Fibroblast of skin of left biceps (primary cell): ENCODE measurements around the gene PRND.
"Not testable (repeated sequence)": the region's sequence is repeated elsewhere in the genome, so short reads cannot be mapped to it uniquely, and the experiment has no call there.

ENCODE experiments used
- DNase-seq, 2 experiments: peaks; one replicate each; pipeline ENCODE4 v3.0.0-alpha.2; 2013; ENCODE audit warnings: low read depth in 2 of 2

Gene PRND

DNA sequence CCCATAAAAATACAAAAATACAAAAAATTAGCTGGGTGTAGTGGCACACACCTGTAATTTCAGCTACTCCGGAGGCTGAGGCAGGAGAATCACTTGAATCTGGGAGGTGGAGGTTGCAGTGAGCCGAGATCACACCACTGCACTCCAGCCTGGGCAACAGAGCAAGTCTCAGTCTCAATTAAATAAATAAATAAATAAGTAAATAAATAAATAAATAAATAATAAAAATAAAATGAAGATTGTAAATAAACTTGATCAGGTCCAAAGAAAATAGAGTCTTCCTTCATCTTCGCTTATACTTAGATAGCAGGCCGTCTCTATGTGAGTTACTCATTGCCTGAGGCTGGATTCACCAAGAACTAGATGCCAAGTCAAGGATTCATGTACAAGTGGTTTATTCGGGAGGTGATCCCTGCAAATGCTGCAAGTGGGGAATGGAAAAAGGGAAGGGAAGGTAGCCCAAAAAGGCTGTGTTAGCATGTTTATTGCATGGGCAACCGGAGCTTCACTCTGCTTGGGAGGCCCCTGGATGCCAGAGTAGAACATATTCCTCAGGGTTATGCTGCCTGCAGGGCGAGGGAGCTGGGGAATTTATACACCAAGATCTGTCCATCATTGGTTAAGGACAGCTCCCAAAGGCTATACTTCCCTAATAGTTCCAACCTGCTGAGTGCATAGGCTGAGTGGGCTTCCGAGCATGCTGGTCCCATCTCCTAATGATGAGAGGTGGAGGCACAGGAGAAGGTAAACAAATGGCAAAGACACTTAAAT is 16.3 kb downstream of the PRND start:
- no peak for DNase-seq

DNA sequence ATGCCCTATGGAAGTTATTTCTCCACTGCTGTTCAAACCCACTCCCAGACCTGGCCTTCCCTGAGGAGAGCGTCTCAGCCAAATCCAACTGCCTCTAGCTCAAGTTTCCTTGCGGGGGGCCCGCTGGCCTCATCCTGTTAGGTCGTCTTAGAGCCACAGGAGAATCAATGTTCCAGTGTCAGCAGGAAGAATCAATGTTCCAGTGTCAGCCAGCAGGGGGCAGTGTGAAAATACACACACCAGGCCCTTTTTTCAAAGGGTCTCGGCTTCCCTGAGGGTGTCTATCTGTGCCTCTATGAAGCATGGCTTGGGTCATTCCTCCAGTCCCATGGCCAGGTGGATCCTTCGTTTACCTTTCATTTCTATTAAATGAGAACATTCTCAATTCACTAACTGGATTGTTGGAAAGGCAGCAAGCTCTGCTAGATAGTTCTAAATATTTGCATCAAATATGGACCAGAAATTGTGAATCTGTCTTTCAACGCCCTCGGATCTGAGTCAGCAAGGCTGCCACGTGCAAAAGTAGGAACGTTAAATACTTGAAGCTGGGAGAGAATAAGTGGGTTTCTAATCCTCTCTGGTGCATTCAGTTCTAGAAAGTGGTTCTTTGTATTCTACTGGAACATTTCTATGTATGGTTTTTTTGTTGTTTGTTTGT is 19.2 kb downstream of the PRND start:
- no peak for DNase-seq

DNA sequence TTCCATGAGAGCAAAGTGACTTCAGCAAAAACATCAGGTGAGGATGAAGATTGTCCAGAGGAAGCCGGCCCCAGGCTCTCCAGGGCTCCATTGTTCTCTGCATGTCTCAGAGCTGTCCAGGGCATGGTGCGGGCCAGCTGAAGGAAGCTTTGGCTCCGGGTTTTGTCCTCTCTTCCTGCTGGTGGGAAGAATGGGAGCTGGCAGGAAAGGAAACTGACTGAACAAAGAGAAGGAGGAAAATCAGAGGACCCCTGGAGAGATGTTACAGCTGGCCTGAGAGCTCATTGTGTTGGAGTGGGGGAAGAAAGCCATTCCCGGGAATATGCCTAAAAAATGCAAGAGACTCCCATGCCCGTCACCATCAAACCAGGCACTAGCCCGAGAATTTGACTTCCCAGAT is 27.1 kb downstream of the PRND start:
- DNase-seq: no peak

DNA sequence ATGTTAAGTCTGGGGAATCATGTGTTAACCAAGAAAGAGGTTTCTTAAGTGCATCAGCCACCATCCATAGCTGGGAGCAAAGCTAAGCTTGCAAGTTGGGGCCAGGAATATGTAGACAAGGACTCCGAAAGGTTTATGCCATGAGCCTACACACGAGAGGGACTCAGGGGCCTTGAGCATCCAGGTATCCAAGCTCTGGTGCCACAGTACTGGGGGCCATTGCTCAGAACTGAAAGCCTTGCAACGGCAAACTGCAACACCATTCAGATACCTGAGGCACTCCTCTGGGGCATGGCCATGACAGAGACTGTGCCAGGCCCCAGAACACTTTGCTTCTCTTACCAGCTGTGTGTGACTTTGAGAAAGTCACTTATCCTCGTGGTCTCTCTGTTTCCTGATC is 27.6 kb downstream of the PRND start:
- no peak for DNase-seq

DNA sequence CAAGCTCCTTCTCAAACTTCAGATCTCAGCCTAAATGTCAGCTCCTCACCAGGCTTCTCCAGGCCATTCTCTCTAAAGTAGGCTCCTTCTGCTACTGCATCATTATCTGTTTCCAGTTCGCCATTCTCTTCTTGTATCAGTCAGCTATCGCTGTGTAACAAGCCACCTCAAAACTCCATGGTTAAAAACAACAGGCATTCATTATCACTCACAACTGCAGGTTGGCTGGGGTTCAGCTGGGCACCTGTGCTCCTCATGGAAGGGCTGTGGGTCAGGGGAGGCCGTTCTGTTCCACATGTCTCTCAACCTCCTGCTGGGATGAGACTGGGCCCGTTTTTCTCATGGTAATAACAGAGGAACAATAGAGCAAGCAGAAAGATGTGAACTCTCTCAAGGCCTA is 28.7 kb downstream of the PRND start:
- DNase-seq: no peak

DNA sequence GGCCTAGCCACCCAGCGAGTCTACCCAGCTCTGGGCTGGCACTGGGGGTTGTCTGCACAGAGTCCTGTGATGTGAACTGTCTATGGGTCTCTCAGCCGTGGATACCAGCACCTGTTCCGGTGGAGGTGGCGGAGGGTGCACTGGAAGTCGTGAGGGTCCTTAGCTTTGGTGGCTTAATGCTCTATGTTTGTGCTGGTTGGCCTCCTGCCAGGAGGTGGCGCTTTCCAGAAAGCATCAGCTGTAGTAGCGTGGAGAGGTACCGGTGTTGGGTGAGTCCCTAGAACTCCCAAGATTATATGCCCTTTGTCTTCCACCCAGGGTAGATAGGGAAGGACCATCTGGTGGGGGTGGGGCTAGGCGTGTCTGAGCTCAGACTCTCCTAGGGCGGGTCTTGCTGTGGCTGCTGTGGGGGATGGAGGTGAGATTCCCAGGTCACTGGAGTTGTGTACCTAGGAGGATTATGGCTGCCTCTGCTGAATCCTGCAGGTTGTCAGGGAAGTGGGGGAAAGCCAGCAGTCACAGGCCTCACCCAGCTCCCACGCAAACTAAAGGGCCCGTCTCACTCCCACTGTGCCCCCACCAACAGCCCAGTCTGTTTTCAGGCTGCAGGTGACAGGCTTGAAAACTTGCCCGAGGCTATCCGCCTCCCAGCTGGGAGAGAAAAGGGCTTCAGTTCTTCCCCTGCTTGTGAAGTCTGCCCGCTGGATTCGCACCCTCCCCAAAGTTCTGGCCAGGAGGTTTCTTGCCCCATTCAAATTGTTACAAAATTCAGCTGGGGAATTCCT is 37.6 kb downstream of the PRND start:
- DNase-seq: not testable (repeated sequence)

DNA sequence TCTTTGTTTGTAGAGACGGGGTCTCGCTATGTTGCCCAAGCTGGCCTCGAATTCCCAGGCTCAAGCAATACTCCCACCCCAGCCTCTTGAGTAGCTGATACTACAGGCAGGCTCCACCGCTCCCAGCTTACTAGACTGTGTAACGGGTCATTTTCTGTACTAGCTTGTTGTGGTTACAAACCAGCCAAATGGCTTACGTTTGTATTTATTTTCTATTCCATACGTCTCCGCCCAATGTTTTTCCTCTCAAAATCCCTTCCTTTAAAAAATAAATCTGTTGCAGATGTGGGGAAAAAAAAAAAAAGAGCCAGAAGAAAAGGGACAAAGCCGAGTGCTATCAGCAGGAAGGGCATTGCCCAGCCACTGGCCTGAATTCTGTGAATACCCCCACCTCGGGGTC is 41.6 kb downstream of the PRND start:
- DNase-seq: no peak

DNA sequence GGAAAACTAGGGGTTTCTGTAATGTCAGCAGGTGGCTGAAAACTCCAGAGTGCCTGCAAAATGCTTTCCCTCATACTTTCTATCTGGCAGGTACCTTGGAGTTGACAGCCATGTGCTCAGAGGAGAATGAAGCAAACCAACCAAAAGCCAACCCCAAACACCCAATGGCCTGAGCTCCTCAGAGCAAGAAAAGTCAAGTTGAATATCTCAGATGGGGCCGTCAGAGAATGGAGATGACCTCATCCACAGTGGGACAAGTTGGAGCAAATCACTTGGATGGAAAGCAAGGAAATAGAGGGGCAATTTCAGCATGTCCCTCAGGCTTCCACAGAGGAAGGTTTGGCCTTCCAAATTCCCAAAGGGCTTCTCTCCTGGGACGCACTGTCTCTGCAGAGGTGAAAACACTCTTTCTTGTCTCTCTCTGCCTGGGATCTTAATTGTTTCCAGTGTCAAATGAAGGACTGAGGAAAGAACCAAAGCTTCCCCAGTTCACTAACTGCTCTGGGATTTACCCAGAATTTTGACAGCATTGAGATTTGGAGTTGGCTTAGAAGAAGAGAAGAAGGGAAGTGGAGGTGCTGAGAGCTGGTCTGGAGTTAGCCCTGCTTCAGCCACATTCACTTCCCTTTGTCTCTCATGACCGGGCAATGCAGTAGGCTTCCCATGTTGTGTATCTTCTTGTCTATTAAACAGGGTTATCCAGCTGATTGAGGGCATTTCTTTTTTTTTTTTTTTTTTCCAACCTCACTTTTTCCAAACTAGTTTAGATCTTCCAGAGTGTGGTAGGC is 42.2 kb downstream of the PRND start:
- no peak for DNase-seq

DNA sequence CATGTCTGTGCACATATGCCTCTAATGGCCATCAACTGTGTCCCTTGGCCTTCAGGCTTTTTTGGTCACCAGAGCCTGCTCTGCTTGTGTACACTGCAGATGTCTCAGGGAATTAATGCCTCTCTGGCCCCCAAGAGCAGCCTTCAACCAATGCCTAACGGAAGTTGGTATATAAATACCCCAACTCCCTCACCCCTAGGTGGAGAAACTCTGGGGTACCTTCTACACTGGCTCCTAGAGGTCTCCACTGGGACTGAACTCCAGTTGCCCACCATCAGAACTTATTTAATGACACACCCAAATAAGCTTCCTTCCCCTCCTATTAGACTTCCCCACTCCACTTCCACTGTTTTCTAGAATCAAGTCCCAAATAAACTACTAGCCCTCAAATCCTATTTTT is 43.1 kb downstream of the PRND start:
- no peak for DNase-seq

DNA sequence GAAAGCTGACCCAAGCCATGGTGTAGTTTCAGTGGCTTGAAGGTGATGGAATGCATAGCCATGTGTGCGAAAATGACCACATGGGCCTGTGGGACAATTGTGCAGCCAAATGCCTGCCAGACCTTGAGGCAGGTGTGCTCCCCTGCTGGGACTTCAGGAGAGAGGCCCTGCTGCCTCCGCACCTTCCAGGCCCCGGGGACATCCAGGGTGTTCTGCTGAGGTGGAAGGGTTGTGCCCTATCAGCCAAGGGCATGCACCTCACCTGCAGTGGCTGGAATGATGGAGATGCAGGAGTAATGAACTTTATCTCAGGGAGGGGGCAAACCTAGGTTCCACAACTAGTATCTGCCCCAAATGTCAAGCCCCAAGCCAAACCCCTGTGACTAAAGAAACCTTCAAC is 44.0 kb downstream of the PRND start:
- no peak for DNase-seq

DNA sequence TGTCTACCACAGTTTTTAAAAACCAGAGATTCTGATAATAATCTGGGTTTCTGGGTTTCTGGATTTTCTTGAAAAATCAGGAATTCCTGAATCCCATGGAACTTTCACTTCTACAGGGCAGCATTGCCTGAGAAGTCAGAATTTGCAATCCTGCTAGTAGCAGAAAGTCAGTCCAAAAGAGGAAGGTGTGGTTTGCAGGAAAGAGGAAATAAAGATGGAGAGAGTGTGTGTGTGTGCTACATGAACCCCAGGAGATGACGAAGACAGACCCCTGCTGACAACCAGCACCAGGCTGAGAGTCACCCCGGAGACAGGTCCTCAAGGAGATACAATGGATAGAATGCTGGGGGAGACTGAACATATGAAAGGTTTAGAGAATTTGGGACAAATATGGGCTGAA is 44.9 kb downstream of the PRND start:
- no peak for DNase-seq

DNA sequence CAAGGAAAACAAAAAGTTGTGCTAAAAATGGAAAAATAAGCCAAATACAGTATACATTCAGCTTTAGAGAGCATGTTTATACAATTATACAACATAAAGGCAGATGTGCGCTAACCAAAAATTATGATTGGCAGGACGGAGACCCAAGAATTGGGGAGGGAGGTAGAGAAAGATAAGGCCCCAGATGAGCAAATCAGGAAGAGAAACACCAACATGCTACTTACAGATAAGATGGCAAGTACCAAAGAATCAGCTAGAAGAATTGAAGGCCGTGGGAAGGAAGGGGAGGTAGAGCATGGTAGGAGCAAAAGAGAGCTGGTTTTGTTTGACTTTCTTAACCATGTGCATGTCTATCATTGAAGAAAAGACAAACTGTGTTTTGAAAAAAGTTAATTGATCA is 45.4 kb downstream of the PRND start:
- DNase-seq: no peak

DNA sequence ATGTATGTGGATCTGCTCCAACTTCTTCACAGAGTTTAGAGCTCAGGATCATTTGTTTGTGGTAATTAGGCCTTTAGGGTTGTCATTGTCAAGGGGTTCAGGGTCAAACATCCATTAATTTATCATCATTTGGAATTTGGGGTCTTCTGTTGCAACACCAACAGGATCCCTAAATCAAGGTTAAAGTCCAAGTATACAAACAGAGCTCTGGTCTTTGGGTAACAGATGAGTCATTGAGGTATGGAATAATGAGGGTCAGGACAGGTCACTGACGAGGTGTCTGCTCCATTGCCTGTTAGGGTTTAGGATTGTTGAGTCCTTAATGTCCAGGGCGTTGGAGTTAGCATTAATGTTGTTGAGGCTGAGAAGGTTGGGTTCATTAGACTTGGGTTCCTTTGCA is 47.6 kb downstream of the PRND start:
- DNase-seq: no peak

DNA sequence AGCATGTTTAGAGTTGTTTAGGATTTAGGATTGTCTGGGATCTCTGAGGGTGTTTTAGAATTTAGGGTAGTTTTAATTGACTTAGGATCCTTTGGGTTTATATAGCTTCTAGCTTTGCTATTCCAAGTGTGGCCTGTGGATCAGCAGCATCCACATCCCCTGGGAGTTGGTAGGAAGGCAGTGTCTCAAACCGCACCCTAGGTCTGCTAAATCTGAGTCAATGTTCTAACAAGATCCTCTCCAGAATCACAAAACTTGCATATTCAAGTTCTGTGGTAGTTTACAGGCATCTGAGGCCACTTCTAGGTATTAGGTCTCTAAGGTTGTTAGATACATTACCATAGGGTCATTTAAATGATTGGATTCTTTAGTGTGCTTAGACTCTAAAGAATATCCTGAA is 48.3 kb downstream of the PRND start:
- no peak for DNase-seq

DNA sequence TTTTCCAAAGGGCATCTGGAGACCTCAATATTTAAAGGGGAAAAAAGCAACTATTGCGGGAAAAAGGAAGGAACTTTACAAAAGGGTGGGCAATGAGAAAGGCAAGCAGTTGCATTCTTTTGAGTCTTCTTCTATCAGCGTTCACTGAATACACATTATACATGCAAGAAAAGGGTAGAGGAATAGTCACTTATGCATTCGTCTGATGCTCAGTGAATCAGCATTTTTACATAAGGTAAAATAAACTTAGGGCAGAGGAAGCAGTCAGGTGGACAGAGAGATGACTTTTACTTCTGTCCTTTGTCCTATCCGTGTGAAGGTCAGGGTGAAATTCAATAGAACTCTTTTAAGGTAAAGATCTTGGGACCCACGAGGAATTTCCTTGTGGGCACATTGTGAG is 49.3 kb downstream of the PRND start:
- no peak for DNase-seq

DNA sequence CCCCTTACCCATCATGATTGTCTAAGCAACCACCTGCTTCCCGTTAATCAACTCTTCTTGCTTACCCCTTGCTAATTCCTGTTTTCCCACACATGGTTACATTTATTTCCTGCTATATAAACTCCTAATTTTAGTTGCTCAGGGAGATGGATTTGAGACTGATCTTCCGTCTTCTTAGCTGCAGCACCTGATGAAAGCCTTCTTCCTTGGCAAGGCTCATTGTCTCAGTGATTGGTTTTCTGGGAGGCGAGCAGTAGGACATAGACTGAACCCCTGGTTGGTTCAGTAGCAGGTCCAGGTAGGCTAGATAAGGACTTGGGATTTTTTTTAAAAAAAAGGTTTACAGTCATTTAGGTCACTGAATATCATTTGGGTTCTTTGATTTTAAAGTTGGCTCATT is 50.4 kb downstream of the PRND start:
- DNase-seq: no peak

DNA sequence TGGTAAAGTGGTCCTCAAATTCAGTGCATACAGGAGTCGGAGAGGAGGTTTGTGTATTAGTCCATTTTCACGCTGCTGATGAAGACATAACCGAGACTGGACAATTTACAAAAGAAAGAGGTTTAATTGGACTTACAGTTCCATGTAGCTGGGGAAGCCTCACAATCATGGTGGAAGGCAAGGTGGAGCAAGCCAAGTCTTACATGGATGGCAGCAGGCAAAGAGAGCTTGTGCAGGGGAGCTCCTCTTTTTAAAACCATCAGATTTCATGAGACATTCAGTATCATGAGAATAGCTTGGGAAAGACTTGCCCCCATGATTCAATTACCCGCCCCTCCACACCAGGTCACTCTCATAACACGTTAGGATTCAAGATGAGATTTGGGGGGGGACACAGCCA is 51.3 kb downstream of the PRND start:
- not testable (repeated sequence) for DNase-seq

DNA sequence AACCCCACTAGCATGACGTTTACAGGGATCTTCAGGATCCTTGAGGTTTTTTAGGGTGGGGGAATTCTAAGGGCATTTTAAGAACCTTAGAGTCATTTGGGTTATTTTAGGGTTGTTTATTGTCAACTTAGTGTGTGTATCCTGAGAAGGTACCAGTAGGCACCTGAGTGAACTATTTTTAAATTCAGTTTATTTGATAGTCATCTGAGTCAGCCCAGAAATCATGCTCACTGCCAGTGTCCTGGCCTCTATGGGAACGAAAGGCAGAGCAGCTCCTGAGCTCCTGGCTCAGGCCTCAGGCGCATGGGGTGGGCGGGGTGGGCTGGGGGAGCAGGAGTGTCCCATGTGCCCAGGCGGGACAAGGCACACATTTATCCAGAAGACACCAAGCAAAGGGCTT is 52.0 kb downstream of the PRND start:
- DNase-seq: no peak

DNA sequence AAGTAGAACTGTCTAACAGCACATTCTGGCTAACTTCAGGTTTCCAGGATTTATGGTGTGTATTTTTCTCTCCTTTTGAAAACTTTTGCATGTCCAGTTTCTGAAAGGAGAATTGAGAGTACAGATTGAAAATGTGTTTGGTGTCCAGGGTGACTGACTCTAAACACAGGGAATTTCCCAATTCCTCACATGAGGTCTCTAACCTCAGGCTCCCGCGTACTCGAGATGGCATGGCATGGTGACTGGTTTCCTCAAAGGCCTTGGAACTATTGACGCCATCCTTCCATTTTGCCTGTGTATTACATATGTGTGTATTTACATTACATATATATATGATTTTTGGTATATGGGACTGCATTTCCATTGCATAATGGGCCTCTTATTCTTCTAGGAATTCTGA is 52.5 kb downstream of the PRND start:
- no peak for DNase-seq

DNA sequence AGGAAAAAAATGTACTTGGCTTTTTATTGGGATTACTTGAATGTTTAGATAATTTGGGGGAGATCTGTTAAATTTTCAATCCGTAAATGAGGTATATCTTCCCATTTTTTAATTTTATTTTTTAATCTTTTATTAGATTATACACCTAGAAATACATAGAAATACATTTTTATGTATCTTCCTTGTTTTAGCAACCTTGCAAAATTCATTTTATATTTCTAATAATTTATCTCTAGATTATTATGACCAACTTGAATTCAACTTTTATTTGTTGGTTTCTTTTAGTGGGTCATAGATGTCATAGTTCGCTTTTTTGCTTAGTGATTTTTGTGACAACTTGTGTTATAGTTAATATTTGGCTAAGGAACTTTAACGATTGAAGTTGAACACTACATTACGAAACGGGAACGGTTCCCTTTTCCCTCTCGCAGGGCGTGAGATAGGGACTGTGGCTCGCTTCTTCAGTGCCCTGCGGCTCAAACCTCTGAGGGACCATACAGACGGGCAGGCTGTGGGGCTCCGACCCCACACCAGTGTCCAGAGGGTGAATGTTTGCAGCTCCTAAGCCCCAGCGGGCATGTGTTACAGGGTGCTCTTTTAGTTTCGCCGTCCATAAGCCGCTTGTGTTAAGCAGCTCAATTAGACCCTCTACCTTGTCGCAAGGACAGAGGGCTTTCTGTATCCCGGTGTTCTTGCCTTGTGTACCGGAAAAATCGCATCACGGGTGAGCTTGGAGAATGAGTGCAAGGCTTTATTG is 53.8 kb downstream of the PRND start:
- no peak for DNase-seq

DNA sequence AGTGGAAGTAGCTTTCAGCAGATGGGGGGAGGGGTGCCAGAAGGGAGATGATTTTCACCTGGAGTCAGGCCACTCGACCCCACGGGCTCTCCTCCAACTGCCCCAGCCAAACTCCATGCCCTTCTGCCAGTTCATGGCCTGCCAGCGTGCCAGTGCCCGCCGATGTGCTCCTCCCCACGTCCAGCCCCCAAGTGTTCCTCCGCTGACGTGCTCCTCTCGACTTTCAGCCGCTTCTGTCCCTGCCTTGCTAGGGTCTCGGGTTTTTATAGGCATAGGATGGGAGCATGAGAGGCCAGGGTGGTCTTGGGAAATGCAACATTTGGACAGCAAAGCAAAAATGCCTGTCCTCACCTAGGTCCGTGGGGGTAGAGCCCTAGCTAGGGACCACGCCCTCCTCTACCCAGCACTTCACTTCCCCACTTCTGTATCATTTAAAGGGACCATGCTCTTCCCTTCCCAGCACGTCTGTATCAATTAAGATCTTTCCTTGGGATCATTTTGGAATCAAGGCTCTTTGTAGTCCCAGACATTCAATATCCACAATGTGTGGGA is 54.4 kb downstream of the PRND start:
- no peak for DNase-seq
